Mucosa of stomach (tissue), 1 donor: ENCODE data around the gene FAM3D.
A peak's percentile ranks its signal among the peaks of the same experiment; 100 is the strongest.

Experiments used
- H3K27me3 ChIP-seq: one replicate; pipeline ENCODE4 v1.7.0; 2013; ENCODE audit warnings: mild to moderate bottlenecking, low read length; ENCODE audit not compliant: control insufficient read depth, insufficient read depth
- H3K36me3 ChIP-seq: one replicate; pipeline ENCODE4 v1.7.0; 2013; ENCODE audit warnings: low read length; ENCODE audit not compliant: control insufficient read depth, insufficient read depth
- H3K4me1 ChIP-seq: one replicate; pipeline ENCODE4 v1.7.0; 2013; ENCODE audit warnings: mild to moderate bottlenecking, low read length; ENCODE audit not compliant: control insufficient read depth, insufficient read depth
- H3K4me3 ChIP-seq: one replicate; pipeline ENCODE4 v1.7.0; 2013; ENCODE audit warnings: low read length
- H3K9ac ChIP-seq: one replicate; pipeline ENCODE4 v1.7.0; 2013; ENCODE audit warnings: mild to moderate bottlenecking, low read length, moderate library complexity
- H3K9me3 ChIP-seq: one replicate; pipeline ENCODE4 v1.7.0; 2013; ENCODE audit warnings: mild to moderate bottlenecking, low read length, moderate library complexity; ENCODE audit not compliant: control insufficient read depth
- donor health status: Pancreatic carcinoma.

FAM3D gene

DNA sequence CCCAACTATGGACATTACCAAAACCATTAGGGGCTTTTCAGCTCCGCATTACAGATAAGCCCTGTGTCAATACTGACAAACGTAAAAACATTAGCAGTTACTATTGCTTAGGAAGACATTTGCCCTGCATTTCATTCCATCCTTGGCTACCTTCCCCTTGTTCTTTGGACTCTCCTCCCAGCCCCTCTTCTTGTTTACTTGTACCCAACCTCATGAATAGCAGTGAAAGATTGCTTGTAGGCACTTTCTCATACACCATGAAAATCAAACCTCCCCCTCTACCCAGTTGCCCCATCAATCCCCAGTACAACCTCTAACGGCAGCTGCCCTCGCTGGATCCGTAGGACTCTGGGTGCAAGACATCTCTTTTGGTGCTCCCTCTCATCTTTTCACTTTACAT, 72.5 kb downstream of the FAM3D start:
- Histone ChIP-seq H3K9ac (no peak overlapping the region), H3K4me3 (no peak overlapping the region), H3K4me1 (no peaks in the 10 kb centered on the region), H3K27me3 (no peaks in the 10 kb centered on the region), H3K36me3 (no peaks in the 10 kb centered on the region), H3K9me3 (no peaks in the 10 kb centered on the region)

DNA sequence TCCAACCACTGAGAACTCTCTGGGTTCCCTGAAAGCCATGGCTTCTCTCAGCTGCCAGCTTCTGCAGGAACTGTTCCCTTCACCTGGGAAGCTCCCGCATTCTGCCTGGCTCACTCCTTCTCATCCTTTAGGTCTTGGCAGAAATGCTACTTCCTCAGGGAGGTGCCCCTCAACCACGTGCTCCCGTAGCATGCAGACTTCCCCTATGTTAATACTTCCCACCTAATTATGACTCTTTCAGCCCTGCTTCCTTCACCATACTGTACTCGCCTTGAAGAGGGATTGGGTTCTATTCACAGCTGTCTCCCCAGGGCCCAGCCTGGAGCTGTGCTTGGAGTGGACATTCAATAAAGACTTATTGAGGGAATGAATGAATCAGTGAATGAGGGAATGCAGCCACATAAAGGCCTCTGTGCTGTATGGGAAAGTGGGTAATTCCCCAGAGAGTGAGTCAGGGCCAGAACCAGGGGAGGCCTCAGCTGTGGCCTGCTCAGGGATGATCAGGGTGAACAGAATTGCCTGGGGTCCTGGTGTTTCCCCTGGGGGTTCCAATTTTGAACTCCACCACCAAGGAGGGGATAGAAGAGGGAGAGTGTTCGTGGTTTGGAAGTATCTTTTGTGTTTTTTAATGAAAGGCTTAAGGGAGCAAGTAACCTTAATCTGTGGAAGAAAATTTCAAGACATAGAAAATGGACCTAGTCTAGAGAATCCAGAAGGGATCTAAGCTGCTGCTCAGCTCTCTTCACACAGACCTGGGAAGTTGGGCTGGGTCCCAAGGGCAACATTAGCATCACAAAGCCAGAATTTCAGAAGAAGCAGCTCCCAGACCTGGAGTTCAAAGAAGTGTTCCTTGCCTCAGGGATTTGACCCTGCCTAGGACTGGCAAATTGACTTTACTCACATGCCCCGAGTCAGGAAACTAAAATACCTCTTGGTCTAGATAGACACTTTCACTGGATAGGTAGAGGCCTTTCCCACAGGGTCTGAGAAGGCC, 74.8 kb downstream of the FAM3D start:
- H3K9ac ChIP-seq = no peak overlapping the region
- H3K4me3 ChIP-seq = no peak overlapping the region
- H3K27me3 ChIP-seq = peaks cover 13% of the 10 kb centered on the region
- H3K9me3 ChIP-seq = no peaks in the 10 kb centered on the region
- H3K36me3 ChIP-seq = no peaks in the 10 kb centered on the region
- H3K4me1 ChIP-seq = no peaks in the 10 kb centered on the region

DNA sequence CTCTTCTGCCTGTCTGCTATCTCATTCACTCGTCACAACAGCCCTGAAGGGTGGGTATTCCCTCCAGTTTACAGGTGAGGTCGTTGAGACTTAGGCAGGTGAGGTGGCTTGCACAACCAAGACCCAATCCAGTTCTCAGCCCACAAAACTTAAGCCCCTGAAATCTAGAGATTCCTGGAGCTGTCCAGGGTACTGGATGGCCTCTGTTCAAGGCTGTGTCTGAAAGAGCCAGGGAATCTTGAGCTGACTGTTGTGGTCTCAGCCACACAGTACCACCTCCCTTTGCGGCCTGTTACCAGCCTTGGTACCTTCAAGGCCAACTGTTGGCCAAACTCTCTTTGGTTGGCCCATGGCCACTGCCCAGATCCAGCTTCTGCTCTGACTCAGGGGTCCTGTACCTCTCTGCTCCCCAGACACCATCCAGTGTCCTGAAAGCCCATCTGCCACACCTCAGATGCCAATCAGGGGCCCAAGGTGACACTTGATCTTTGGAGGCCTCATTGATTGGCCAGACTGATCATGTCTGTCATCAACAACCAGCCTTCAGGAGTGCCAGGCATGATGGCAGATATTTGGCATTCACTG, 78.5 kb downstream of the FAM3D start:
- H3K27me3 ChIP-seq = peaks cover 32% of the 10 kb centered on the region
- H3K36me3 ChIP-seq = no peaks in the 10 kb centered on the region
- no peaks in the 10 kb centered on the region for H3K9me3 ChIP-seq
- H3K4me1 ChIP-seq = peaks cover 8% of the 10 kb centered on the region
- no peak overlapping the region for H3K9ac ChIP-seq
- H3K4me3 ChIP-seq = no peak overlapping the region

DNA sequence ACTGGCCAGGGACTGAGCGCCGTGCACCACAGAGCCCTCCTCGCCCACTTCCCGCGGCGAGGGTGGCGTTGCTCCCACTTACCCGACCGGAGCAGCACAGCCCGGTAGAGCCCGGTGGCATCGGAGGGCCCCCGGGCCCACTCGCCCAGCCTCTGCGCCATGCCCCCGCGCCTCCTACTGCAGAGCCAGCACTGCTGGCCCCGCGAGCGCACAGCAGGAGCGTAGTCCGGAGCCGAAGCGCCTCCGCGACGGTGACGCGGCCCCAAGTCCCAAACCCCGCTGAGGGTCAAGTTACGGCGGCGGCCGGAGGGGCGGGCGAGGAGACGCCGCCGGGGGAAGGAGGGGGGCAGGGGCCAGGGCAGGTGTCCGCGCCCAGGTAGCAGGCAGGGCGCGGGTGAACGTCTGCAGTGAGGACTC, 79.8 kb downstream of the FAM3D start:
- H3K27me3 ChIP-seq = peaks cover 32% of the 10 kb centered on the region
- H3K4me1 ChIP-seq = peaks cover 8% of the 10 kb centered on the region
- no peak overlapping the region for H3K4me3 ChIP-seq
- no peaks in the 10 kb centered on the region for H3K9me3 ChIP-seq
- H3K9ac ChIP-seq = no peak overlapping the region
- H3K36me3 ChIP-seq = no peaks in the 10 kb centered on the region

DNA sequence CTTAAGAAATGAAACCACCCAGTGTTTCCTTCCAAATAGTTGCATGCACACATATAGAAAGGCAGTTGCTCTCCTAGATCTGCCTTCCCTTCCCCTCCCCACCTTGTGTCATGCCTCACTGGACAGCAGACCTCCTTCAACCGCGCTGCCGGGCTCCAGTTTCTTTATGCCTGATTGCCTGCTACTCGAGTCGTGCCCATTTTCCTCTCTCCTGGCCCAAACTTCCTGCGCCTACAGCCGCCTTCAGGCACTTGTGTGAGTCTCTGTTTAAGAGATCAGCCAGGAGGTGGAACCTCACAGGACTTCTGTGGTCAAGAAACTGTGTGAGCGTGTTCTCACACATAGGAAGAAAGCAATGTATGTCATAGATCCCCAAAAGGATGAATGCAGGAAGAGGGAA, 80.6 kb downstream of the FAM3D start:
- peaks cover 32% of the 10 kb centered on the region for H3K27me3 ChIP-seq
- no peaks in the 10 kb centered on the region for H3K9me3 ChIP-seq
- H3K4me3 ChIP-seq = no peak overlapping the region
- H3K9ac ChIP-seq = no peak overlapping the region
- H3K36me3 ChIP-seq = no peaks in the 10 kb centered on the region
- H3K4me1 ChIP-seq = peaks cover 8% of the 10 kb centered on the region

DNA sequence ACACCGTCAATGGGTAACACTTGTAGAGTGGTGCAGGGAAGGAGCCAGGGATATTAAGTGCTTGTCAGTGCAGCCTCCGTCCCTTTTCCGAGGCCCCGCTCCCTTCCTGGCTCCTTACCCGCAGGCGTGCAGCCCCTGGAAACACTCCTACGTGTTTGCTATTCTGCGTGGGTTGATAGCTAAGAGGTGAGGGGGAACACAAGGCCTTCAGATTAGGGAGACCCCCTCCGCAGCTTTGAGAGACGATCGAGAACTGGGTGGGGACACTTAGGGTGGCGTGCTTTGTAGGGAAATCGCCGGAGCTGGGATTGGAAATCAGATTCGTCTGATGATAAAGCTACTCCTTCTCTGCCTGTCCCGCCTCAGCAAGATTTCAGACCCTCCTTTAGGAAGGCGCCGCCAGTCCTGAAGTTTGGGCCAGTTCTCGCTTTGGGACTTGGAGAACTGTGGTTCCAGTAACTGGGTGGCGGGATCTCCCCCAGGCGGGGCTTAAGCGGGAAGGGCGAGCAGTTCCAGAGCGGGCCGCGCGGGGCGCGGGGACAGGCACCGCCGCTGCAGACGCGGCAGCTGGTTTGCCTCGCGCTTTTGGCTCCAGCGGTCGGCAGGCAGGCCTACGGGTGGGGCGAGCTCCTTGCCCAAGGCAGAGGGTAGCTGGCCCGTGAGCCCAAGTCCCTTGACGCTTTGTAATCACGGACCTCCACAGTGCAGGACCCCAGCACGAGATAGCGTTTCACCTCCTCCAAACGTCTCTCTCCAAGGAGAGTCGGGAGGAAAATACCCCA, 81.4 kb downstream of the FAM3D start:
- peaks cover 8% of the 10 kb centered on the region for H3K4me1 ChIP-seq

DNA sequence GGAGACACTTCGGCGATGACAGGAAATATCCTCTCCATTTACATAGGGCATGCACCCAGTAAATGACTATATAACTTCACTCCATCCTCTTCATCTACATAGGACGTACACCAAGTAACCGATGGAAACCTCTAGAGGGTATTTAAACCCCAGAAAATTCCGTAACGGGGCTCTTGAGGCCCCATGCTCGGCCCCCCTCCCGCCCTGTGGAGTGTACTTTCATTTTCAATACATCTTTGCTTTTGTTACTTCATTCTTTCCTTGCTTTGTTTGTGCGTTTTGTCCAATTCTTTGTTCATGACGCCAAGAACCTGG, 81.9 kb downstream of the FAM3D start:
- H3K4me1 ChIP-seq = peaks cover 8% of the 10 kb centered on the region
- no peaks in the 10 kb centered on the region for H3K9me3 ChIP-seq
- peak overlapping the region; percentile 60 for H3K9ac ChIP-seq
- peaks cover 32% of the 10 kb centered on the region for H3K27me3 ChIP-seq
- no peaks in the 10 kb centered on the region for H3K36me3 ChIP-seq
- H3K4me3 ChIP-seq = peak overlapping the region; percentile 45

More for the DNA sequence above, 81.4 kb downstream of the FAM3D start:
- Histone ChIP-seq H3K36me3 (no peaks in the 10 kb centered on the region), H3K9me3 (no peaks in the 10 kb centered on the region), H3K27me3 (peaks cover 32% of the 10 kb centered on the region), H3K9ac (peak overlapping the region; percentile 60), H3K4me3 (peak overlapping the region; percentile 45)
